ENCODE measurements around the gene CBY1. TPM values are rescaled to one million over a fixed set of nuclear protein-coding genes. Genes with fewer than 3 reads are reported as not detected.
A peak's percentile ranks its signal among the peaks of the same experiment; 100 is the strongest.

CBY1 gene
- total RNA-seq, 1 donor from 2014 or later = 11.8 TPM

- Histone ChIP-seq H3K4me3 (peak within 1 kb of the TSS; percentile 80 to 89), H3K27ac (peak within 1 kb of the TSS; percentile 98), H3K9me3 (no peaks in the 10 kb centered on the region), H3K36me3 (peaks cover 0 to 9% of the 10 kb centered on the region in 2 donors), H3K4me1 (peaks cover 48% of the 10 kb centered on the region), H3K27me3 (no peaks in the 10 kb centered on the region)
- intact Hi-C loops (cut with DNase I) = loop anchor here (5.0 kb wide), 1 partner anchor 47 kb away; no protein-coding TSS in a partner anchor
- DNase-seq (ENCODE audit: extremely low spot score in 2 of 2) = peak; percentile 100
- TF ChIP-seq POLR2AphosphoS5 (IDR thresholded peaks at IDR 0.05; ENCODE audit: insufficient read depth in 1 of 2, low read depth in 1 of 2) = peak; percentile 89 to 99
- peak; percentile 95 for TF ChIP-seq POLR2A (IDR thresholded peaks at IDR 0.05)
- TF ChIP-seq CTCF (IDR thresholded peaks at IDR 0.05) = peak in 1 of 3 experiments; percentile 11
Measured at GRCh38 chr22:38705235-38706100, 49.0 kb downstream of the CBY1 start, which contains the start of gene GTPBP1. Gene GTPBP1 (plus strand): TSS chr22:38705944. CDS start chr22:38705956, 12 bp downstream.

- no peak for TF ChIP-seq POLR2AphosphoS5 (IDR thresholded peaks at IDR 0.05; ENCODE audit: insufficient read depth in 1 of 2, low read depth in 1 of 2)
- TF ChIP-seq POLR2A (IDR thresholded peaks at IDR 0.05) = no peak
- no peak for TF ChIP-seq CTCF (IDR thresholded peaks at IDR 0.05)
- H3K9me3 ChIP-seq = no peaks in the 10 kb centered on the region
- intact Hi-C loops (cut with DNase I) = loop anchor here (5.0 kb wide), 1 partner anchor 46 kb away; no protein-coding TSS in a partner anchor
Measured at GRCh38 chr22:38706101-38706900, 49.9 kb downstream of the CBY1 start.

GRCh38 chr22:38706901-38707195 is 50.4 kb downstream of the CBY1 start:
- intact Hi-C loops (cut with DNase I) = loop anchor here (5.0 kb wide), 1 partner anchor 45 kb away; no protein-coding TSS in a partner anchor

More at GRCh38 chr22:38706101-38706900, 49.9 kb downstream of the CBY1 start:
- DNase-seq (ENCODE audit: extremely low spot score in 2 of 2) = no peak
- peaks cover 51% of the 10 kb centered on the region for H3K4me1 ChIP-seq
- H3K36me3 ChIP-seq = peaks cover 0 to 9% of the 10 kb centered on the region in 2 donors
- peak overlapping the region; percentile 98 for H3K27ac ChIP-seq
- peak overlapping the region; percentile 80 to 89 for H3K4me3 ChIP-seq
- no peaks in the 10 kb centered on the region for H3K27me3 ChIP-seq

GRCh38 chr22:38707346-38707745 is 50.9 kb downstream of the CBY1 start:
- intact Hi-C loops (cut with DNase I) = loop anchor here (5.0 kb wide), 1 partner anchor 45 kb away; no protein-coding TSS in a partner anchor
- TF ChIP-seq POLR2AphosphoS5 (IDR thresholded peaks at IDR 0.05; ENCODE audit: insufficient read depth in 1 of 2, low read depth in 1 of 2) (peak in 1 of 2 donors; percentile 61), POLR2A (IDR thresholded peaks at IDR 0.05) (no peak)

More at GRCh38 chr22:38706901-38707195, 50.4 kb downstream of the CBY1 start:
- Histone ChIP-seq H3K9me3 (no peaks in the 10 kb centered on the region), H3K27me3 (no peaks in the 10 kb centered on the region), H3K36me3 (peaks cover 0 to 9% of the 10 kb centered on the region in 2 donors), H3K4me1 (peaks cover 50% of the 10 kb centered on the region), H3K27ac (peak overlapping the region; percentile 98), H3K4me3 (peak overlapping the region; percentile 80 to 89)
- TF ChIP-seq POLR2A (IDR thresholded peaks at IDR 0.05) (no peak), CTCF (IDR thresholded peaks at IDR 0.05) (no peak), POLR2AphosphoS5 (IDR thresholded peaks at IDR 0.05; ENCODE audit: insufficient read depth in 1 of 2, low read depth in 1 of 2) (no peak)
- DNase-seq (ENCODE audit: extremely low spot score in 2 of 2) = no peak

GRCh38 chr22:38707984-38708383 is 51.5 kb downstream of the CBY1 start:
- H3K27me3 ChIP-seq = no peaks in the 10 kb centered on the region
- H3K4me3 ChIP-seq = no peak overlapping the region
- peaks cover 58% of the 10 kb centered on the region for H3K4me1 ChIP-seq
- intact Hi-C loops (cut with DNase I) = loop anchor here (5.0 kb wide), 1 partner anchor 44 kb away; no protein-coding TSS in a partner anchor
- TF ChIP-seq POLR2A (IDR thresholded peaks at IDR 0.05) (no peak), CTCF (IDR thresholded peaks at IDR 0.05) (no peak), POLR2AphosphoS5 (IDR thresholded peaks at IDR 0.05; ENCODE audit: insufficient read depth in 1 of 2, low read depth in 1 of 2) (no peak)
- H3K27ac ChIP-seq = peak overlapping the region; percentile 6
- no peaks in the 10 kb centered on the region for H3K9me3 ChIP-seq
- no peak for DNase-seq (ENCODE audit: extremely low spot score in 2 of 2)
- H3K36me3 ChIP-seq = peaks cover 0 to 9% of the 10 kb centered on the region in 2 donors

More at GRCh38 chr22:38707346-38707745, 50.9 kb downstream of the CBY1 start:
- peak overlapping the region; percentile 98 for H3K27ac ChIP-seq
- H3K4me3 ChIP-seq = peak overlapping the region; percentile 80 to 89
- no peaks in the 10 kb centered on the region for H3K27me3 ChIP-seq
- H3K36me3 ChIP-seq = peaks cover 0 to 9% of the 10 kb centered on the region in 2 donors
- peaks cover 53% of the 10 kb centered on the region for H3K4me1 ChIP-seq
- no peak for DNase-seq (ENCODE audit: extremely low spot score in 2 of 2)
- H3K9me3 ChIP-seq = no peaks in the 10 kb centered on the region
